GM10847 (cell line): ENCODE measurements around the gene HSPBP1.

Experiments used
- POLR2A ChIP-seq: IDR thresholded peaks from 2 replicates; pipeline ENCODE4 v1.6.1; 2011; ENCODE audit not compliant: insufficient read length; ENCODE audit errors: extremely low read depth

HSPBP1 gene

GRCh38 chr19:55279770-55280643 is at the start of gene HSPBP1:
Gene HSPBP1 (minus strand): TSS chr19:55280110. CDS start chr19:55279608, 502 bp downstream.
- peak; percentile 52 for TF ChIP-seq POLR2A

GRCh38 chr19:55325172-55325571 is 45.3 kb upstream of the HSPBP1 start, which contains the start of gene TMEM150B:
Gene TMEM150B (minus strand): TSS chr19:55325341. CDS start chr19:55321036, 4,305 bp downstream.
- no peak for TF ChIP-seq POLR2A

- TF ChIP-seq POLR2A, result no peak
These were observed 44.8 kb upstream of the HSPBP1 start for GRCh38 chr19:55324662-55325061.

GRCh38 chr19:55322204-55322885 is 42.4 kb upstream of the HSPBP1 start:
- TF ChIP-seq POLR2A, result no peak

GRCh38 chr19:55321466-55322137 is 41.7 kb upstream of the HSPBP1 start:
- TF ChIP-seq POLR2A, result no peak

GRCh38 chr19:55320844-55321419 is 41.0 kb upstream of the HSPBP1 start:
- no peak for TF ChIP-seq POLR2A

GRCh38 chr19:55319785-55320184 is 39.9 kb upstream of the HSPBP1 start:
- TF ChIP-seq POLR2A, result no peak

GRCh38 chr19:55316646-55317045 is 36.7 kb upstream of the HSPBP1 start:
- TF ChIP-seq POLR2A, result no peak

- TF ChIP-seq POLR2A, result no peak
These were observed 36.1 kb upstream of the HSPBP1 start for GRCh38 chr19:55315956-55316525.

GRCh38 chr19:55314396-55314795 is 34.5 kb upstream of the HSPBP1 start:
- TF ChIP-seq POLR2A, result no peak

- no peak for TF ChIP-seq POLR2A
These were observed 33.0 kb upstream of the HSPBP1 start for GRCh38 chr19:55312621-55313512.

GRCh38 chr19:55311797-55312196 is 31.9 kb upstream of the HSPBP1 start:
- TF ChIP-seq POLR2A, result no peak

- no peak for TF ChIP-seq POLR2A
These were observed 31.5 kb upstream of the HSPBP1 start for GRCh38 chr19:55311397-55311796.

- no peak for TF ChIP-seq POLR2A
These were observed 30.6 kb upstream of the HSPBP1 start for GRCh38 chr19:55310498-55310897.

GRCh38 chr19:55309448-55309847 is 29.5 kb upstream of the HSPBP1 start:
- TF ChIP-seq POLR2A, result no peak
